Measurements from ENCODE around the gene DMRTC2.

The DMRTC2 gene

DNA sequence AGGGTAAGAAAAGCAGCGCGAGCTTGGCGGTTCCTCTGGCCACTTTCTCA is at the start of gene DMRTC2:
Gene DMRTC2, plus strand, starts transcription at position 42 of the 50 bp plus-strand sequence. CDS start 2,387 bp downstream, outside the sequence.
- Mint-ChIP-seq H3K27ac (no peak within 1 kb of the TSS), H3K9me3 (peaks cover 4% of the 10 kb centered on the region), H3K4me1 (no peaks in the 10 kb centered on the region), H3K36me3 (peaks cover 2% of the 10 kb centered on the region), H3K4me3 (no peak within 1 kb of the TSS), H3K27me3 (peaks cover 5% of the 10 kb centered on the region)
- DNase-seq (ENCODE audit: low spot score in 2 of 2) (no peak), ATAC-seq (ENCODE audit: low read depth) (no peak)

DNA sequence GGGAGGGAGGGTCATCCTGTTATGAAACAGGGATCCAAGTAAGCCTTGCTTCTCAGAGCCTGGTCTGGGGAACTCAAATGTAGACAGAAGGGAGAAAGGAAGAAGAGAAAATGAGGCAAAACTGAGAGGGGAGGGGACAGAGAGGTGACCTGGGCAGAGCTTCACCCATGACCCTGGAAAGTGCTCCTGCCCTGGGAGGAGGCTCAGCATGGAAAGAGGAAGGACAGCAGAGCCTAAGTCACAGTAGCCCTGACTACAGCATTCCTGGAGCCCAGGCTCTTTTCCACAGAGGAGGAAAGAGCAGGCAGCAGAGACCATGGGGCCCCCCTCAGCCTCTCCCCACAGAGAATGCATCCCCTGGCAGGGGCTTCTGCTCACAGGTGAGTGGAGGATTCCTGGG is 48.5 kb upstream of the DMRTC2 start, which contains the start of gene CEACAM3:
Gene CEACAM3, plus strand, starts transcription at position 226 of the 400 bp plus-strand sequence. Its CDS starts 91 bp downstream, at position 317.
- ATAC-seq (ENCODE audit: low read depth), result no peak
- DNase-seq (ENCODE audit: low spot score in 2 of 2), result no peak
- no peaks in the 10 kb centered on the region for H3K36me3 Mint-ChIP-seq
- no peak within 1 kb of the TSS for H3K27ac Mint-ChIP-seq
- no peaks in the 10 kb centered on the region for H3K9me3 Mint-ChIP-seq
- H3K4me1 Mint-ChIP-seq, result peaks cover 11% of the 10 kb centered on the region
- no peak within 1 kb of the TSS for H3K4me3 Mint-ChIP-seq
- peaks cover 15% of the 10 kb centered on the region for H3K27me3 Mint-ChIP-seq

DNA sequence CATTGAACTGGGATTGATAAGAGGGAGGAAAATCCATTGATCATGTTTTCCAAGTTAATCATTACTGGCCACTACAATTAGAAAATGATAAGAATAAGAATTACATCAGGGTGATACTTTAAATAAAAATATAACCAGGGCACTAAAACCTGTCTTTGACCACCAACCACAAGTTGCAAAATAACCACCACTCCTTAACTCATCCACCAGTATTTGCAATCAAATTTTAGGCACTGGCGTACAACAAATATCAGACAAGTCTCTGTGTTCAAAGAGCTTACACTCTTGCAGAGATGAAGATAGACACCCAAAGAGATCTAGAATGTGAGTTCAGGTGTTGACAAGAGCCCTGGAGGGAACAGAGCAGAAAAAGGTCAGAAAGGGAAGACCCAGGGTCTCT is 47.9 kb upstream of the DMRTC2 start:
- Mint-ChIP-seq H3K36me3 (no peaks in the 10 kb centered on the region), H3K9me3 (no peaks in the 10 kb centered on the region), H3K4me3 (no peak overlapping the region), H3K4me1 (peaks cover 17% of the 10 kb centered on the region), H3K27me3 (peaks cover 14% of the 10 kb centered on the region), H3K27ac (no peak overlapping the region)
- no peak for ATAC-seq (ENCODE audit: low read depth)
- no peak for DNase-seq (ENCODE audit: low spot score in 2 of 2)

GRCh38 chr19:41799444-41800000 is 45.3 kb upstream of the DMRTC2 start:
- H3K4me3 Mint-ChIP-seq, result no peak overlapping the region

DNA sequence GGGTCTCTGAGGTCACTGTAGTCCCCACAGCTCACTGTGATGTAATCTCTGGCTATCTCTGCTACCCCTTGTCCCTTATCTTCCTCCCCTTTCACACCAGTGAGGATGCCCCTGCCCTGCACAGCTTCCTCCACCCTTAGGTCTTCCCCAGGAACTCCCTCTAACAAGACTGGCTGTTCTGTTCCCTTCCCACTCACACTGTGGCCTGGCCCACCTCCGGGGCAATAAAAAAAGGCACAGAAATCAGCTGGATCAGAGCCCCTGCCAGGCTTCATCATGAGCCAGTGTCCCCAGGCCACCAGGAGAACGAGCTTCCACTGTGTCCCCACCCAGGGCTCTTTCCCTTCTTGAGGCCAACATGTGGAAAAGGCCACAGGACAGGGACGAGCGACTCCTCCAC is 43.8 kb upstream of the DMRTC2 start:
- ATAC-seq (ENCODE audit: low read depth) (no peak), DNase-seq (ENCODE audit: low spot score in 2 of 2) (no peak)
- Mint-ChIP-seq H3K9me3 (peaks cover 2% of the 10 kb centered on the region), H3K27ac (no peak overlapping the region), H3K36me3 (no peaks in the 10 kb centered on the region), H3K4me3 (no peak overlapping the region), H3K4me1 (peaks cover 28% of the 10 kb centered on the region), H3K27me3 (peaks cover 4% of the 10 kb centered on the region)

More at GRCh38 chr19:41799444-41800000, 45.3 kb upstream of the DMRTC2 start:
- peaks cover 2% of the 10 kb centered on the region for H3K9me3 Mint-ChIP-seq
- H3K27ac Mint-ChIP-seq, result no peak overlapping the region
- peaks cover 28% of the 10 kb centered on the region for H3K4me1 Mint-ChIP-seq
- peaks cover 4% of the 10 kb centered on the region for H3K27me3 Mint-ChIP-seq
- DNase-seq (ENCODE audit: low spot score in 2 of 2) (no peak), ATAC-seq (ENCODE audit: low read depth) (no peak)
- no peaks in the 10 kb centered on the region for H3K36me3 Mint-ChIP-seq

DNA sequence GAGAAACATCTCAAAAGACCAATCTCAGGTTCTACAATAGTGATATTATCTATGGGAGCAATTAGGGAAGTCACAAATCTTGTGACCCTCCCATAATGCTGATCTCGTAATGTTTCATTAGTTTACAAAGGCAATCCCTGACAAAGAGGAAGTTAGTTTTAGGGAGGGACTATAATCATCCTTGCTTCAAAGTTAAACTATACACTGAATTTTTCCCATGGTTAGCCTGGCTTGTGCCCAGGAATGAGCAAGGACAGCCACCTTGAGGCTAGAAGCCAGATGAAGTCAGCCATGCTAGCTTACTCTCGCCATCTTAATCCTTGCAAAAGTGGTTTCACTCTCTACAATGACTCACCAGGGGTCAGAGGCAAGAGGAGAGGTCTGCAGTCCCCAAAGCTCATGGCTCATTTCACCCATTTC is 43.0 kb upstream of the DMRTC2 start:
- Mint-ChIP-seq H3K4me3 (peak overlapping the region; percentile 7), H3K4me1 (peaks cover 28% of the 10 kb centered on the region), H3K9me3 (peaks cover 2% of the 10 kb centered on the region), H3K36me3 (no peaks in the 10 kb centered on the region), H3K27ac (peak overlapping the region; percentile 78), H3K27me3 (peaks cover 6% of the 10 kb centered on the region)
- ATAC-seq (ENCODE audit: low read depth) (peak; percentile 90), DNase-seq (ENCODE audit: low spot score in 2 of 2) (peak in 1 of 2 donors; percentile 21)

GRCh38 chr19:41802770-41803169 is 42.1 kb upstream of the DMRTC2 start:
- Mint-ChIP-seq H3K4me3 (no peak overlapping the region), H3K27me3 (peaks cover 6% of the 10 kb centered on the region), H3K9me3 (peaks cover 2% of the 10 kb centered on the region), H3K27ac (peak overlapping the region; percentile 78), H3K4me1 (peaks cover 28% of the 10 kb centered on the region), H3K36me3 (no peaks in the 10 kb centered on the region)
- ATAC-seq (ENCODE audit: low read depth), result peak; percentile 58
- DNase-seq (ENCODE audit: low spot score in 2 of 2), result no peak

GRCh38 chr19:41804336-41804735 is 40.5 kb upstream of the DMRTC2 start:
- Mint-ChIP-seq H3K36me3 (no peaks in the 10 kb centered on the region), H3K9me3 (peaks cover 2% of the 10 kb centered on the region), H3K27me3 (peaks cover 6% of the 10 kb centered on the region), H3K4me3 (no peak overlapping the region), H3K27ac (no peak overlapping the region), H3K4me1 (peaks cover 28% of the 10 kb centered on the region)
- DNase-seq (ENCODE audit: low spot score in 2 of 2), result no peak
- ATAC-seq (ENCODE audit: low read depth), result no peak

DNA sequence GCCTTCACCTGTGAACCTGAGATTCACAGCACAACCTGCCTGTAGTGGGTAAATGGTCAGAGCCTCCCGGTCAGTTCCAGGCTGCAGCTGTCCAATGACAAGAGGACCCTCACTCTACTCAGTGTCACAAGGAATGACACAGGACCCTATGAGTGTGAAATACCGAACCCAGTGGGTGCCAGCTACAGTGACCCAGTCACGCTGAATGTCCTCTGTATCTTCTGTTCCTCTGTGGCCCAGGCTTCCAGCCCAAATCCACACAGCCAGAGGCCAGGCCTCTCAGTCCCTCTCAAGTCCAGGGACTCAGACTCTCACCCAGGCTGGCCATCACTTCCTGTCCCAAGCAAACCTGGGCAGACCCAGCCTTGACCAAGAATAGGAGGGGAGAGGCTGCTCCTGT is 37.7 kb upstream of the DMRTC2 start:
- ATAC-seq (ENCODE audit: low read depth) (no peak), DNase-seq (ENCODE audit: low spot score in 2 of 2) (no peak)
- Mint-ChIP-seq H3K27ac (no peak overlapping the region), H3K9me3 (peaks cover 2% of the 10 kb centered on the region), H3K27me3 (peaks cover 6% of the 10 kb centered on the region), H3K4me1 (peaks cover 34% of the 10 kb centered on the region), H3K36me3 (no peaks in the 10 kb centered on the region), H3K4me3 (no peak overlapping the region)

DNA sequence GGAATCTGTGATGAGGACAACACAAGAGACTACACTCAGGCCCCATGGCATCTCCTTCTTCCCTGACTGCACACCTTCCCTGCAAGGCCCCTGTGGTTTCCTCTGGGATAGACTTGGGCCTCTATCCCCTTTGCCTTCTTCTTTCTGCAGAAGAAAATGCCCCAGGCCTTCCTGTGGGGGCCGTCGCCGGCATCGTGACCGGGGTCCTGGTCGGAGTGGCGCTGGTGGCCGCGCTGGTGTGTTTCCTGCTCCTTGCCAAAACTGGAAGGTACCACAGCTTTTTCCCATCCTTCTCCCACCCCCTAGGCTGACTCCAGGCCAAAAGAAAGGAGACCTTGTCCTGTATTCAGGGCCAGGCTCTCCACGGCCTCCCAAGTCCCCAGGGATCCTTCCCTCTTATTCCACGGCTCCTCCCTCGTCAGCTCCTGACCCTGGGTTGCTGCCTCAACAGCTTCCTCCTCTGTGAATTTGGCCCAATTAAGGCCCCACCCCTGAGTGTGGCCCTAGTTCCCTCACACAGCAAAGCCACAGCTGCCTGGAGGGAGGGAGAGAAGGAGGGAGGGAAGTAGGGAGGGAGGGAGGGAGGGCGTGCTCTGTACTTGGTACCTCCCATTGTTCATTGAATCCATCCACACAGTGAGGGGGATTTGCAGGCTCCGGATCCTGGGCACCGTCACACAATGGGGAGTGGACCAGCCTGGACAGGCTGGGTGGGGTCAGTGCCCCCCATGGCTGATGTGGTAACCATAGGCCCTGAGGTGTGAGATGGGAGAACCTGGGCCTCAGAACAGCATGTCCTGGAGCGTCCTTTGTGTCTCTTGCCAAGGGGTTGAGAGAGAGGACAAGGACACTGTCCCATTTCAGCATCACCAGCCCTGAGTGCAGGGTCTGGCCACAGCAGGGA is 35.9 kb upstream of the DMRTC2 start:
- Mint-ChIP-seq H3K27me3 (peaks cover 6% of the 10 kb centered on the region), H3K36me3 (no peaks in the 10 kb centered on the region)

GRCh38 chr19:41810301-41810700 is 34.5 kb upstream of the DMRTC2 start:
- ATAC-seq (ENCODE audit: low read depth), result no peak
- Mint-ChIP-seq H3K9me3 (no peaks in the 10 kb centered on the region), H3K4me3 (no peak overlapping the region), H3K27me3 (peaks cover 6% of the 10 kb centered on the region), H3K27ac (no peak overlapping the region), H3K4me1 (peaks cover 23% of the 10 kb centered on the region), H3K36me3 (no peaks in the 10 kb centered on the region)
- DNase-seq (ENCODE audit: low spot score in 2 of 2), result no peak

More for the DNA sequence above, 35.9 kb upstream of the DMRTC2 start:
- peaks cover 26% of the 10 kb centered on the region for H3K4me1 Mint-ChIP-seq
- H3K9me3 Mint-ChIP-seq, result no peaks in the 10 kb centered on the region
- DNase-seq (ENCODE audit: low spot score in 2 of 2) (no peak), ATAC-seq (ENCODE audit: low read depth) (no peak)
- no peak overlapping the region for H3K4me3 Mint-ChIP-seq
- H3K27ac Mint-ChIP-seq, result no peak overlapping the region

DNA sequence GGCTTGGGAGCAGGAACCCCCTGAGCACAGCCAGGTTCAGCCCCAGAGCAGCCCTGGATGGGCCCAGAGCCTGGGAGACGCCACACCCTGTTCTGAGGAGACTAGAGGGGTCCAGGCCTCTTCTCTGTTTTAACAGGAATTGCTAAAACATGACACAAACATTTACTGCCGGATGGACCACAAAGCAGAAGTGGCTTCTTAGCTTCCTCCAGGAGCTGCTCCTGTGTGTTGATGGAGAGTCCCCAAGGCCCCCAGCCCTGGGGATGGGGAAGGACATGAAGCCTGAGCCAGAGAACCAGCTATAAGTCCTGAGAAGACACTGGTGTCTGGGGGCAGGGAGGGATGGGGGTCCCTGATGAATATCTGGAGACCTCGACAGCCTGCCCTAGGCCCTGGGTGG is 33.8 kb upstream of the DMRTC2 start:
- Mint-ChIP-seq H3K4me3 (peak overlapping the region; percentile 9), H3K27me3 (peaks cover 2% of the 10 kb centered on the region), H3K4me1 (peaks cover 18% of the 10 kb centered on the region), H3K27ac (peak overlapping the region; percentile 20), H3K36me3 (no peaks in the 10 kb centered on the region), H3K9me3 (no peaks in the 10 kb centered on the region)
- peak; percentile 89 for ATAC-seq (ENCODE audit: low read depth)
- no peak for DNase-seq (ENCODE audit: low spot score in 2 of 2)

DNA sequence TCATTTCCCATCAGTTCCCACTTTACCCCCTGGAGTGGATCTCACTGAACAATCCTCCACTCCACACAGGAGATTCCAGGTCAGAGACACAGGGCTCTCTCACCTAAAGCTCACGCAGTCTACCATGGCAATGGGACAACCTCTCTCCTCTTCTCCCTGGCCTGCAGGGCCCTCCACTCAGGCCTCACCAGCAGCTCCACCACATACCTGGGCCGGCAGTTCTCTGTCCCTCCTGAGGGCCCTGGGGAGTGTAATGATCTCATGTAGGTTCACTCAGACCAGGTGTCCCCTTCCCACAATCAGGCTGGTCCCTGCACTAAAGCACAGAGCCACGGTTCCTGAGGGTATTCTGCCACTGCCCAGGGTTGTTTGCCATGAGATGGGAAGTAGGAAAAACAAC is 32.9 kb upstream of the DMRTC2 start:
- ATAC-seq (ENCODE audit: low read depth) (no peak), DNase-seq (ENCODE audit: low spot score in 2 of 2) (no peak)
- peaks cover 18% of the 10 kb centered on the region for H3K4me1 Mint-ChIP-seq
- H3K9me3 Mint-ChIP-seq, result no peaks in the 10 kb centered on the region
- H3K27ac Mint-ChIP-seq, result no peak overlapping the region
- no peak overlapping the region for H3K4me3 Mint-ChIP-seq
- H3K27me3 Mint-ChIP-seq, result no peaks in the 10 kb centered on the region
- H3K36me3 Mint-ChIP-seq, result no peaks in the 10 kb centered on the region

DNA sequence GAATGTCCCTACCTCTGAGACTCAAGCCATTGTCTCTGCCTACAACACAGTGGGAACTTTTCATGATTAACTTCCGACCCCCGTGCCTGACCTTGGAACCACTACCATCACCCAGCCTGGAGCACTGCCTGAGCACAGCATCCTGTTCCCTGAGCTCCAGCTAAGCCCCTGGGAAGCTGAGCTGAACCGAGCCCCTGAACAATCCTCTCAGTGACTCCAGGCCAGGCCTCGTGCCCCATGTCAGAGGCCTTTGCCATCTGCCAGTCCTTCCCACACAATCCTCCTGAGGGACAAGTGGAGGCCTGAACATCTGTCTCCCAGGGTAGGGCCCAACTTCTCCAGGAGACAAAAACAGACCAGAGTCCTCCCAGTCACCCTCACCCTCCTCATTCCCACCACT is 30.9 kb upstream of the DMRTC2 start:
- Mint-ChIP-seq H3K4me3 (no peak overlapping the region), H3K27ac (no peak overlapping the region), H3K4me1 (peaks cover 18% of the 10 kb centered on the region), H3K9me3 (no peaks in the 10 kb centered on the region), H3K36me3 (no peaks in the 10 kb centered on the region), H3K27me3 (no peaks in the 10 kb centered on the region)
- no peak for DNase-seq (ENCODE audit: low spot score in 2 of 2)
- ATAC-seq (ENCODE audit: low read depth), result no peak

- H3K4me1 Mint-ChIP-seq, result peaks cover 16% of the 10 kb centered on the region
- ATAC-seq (ENCODE audit: low read depth) (no peak), DNase-seq (ENCODE audit: low spot score in 2 of 2) (no peak)
- H3K36me3 Mint-ChIP-seq, result no peaks in the 10 kb centered on the region
- no peak overlapping the region for H3K27ac Mint-ChIP-seq
- no peaks in the 10 kb centered on the region for H3K27me3 Mint-ChIP-seq
- no peaks in the 10 kb centered on the region for H3K9me3 Mint-ChIP-seq
- H3K4me3 Mint-ChIP-seq, result no peak overlapping the region
Observed at GRCh38 chr19:41815301-41815700, 29.5 kb upstream of the DMRTC2 start.
